Choroid plexus epithelial cell (primary cell): ENCODE data around the gene SLC26A3.

Source experiments
- DNase-seq: peaks from one replicate; pipeline ENCODE4 v3.0.0-alpha.2; 2010; ENCODE audit warnings: low read depth
- H3K4me3 ChIP-seq: 2 replicates; pipeline ENCODE4 v1.5.1; 2011; ENCODE audit warnings: low read depth, mild to moderate bottlenecking, control low read depth, low read length, moderate library complexity
- TF ChIP-seq, protein P1 (sequence below): conservative IDR thresholded peaks from 2 replicates; pipeline ENCODE4 v1.5.1; 2011; ENCODE audit warnings: low read depth, mild to moderate bottlenecking, control low read depth, inconsistent platforms, low read length, moderate library complexity

Gene SLC26A3

GRCh38 chr7:107792364-107792763 lies 10.7 kb downstream of the SLC26A3 start:
- no peak for DNase-seq
- no peak overlapping the region for H3K4me3 ChIP-seq
- TF ChIP-seq, protein P1, sequence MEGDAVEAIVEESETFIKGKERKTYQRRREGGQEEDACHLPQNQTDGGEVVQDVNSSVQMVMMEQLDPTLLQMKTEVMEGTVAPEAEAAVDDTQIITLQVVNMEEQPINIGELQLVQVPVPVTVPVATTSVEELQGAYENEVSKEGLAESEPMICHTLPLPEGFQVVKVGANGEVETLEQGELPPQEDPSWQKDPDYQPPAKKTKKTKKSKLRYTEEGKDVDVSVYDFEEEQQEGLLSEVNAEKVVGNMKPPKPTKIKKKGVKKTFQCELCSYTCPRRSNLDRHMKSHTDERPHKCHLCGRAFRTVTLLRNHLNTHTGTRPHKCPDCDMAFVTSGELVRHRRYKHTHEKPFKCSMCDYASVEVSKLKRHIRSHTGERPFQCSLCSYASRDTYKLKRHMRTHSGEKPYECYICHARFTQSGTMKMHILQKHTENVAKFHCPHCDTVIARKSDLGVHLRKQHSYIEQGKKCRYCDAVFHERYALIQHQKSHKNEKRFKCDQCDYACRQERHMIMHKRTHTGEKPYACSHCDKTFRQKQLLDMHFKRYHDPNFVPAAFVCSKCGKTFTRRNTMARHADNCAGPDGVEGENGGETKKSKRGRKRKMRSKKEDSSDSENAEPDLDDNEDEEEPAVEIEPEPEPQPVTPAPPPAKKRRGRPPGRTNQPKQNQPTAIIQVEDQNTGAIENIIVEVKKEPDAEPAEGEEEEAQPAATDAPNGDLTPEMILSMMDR, result no peak

DNA sequence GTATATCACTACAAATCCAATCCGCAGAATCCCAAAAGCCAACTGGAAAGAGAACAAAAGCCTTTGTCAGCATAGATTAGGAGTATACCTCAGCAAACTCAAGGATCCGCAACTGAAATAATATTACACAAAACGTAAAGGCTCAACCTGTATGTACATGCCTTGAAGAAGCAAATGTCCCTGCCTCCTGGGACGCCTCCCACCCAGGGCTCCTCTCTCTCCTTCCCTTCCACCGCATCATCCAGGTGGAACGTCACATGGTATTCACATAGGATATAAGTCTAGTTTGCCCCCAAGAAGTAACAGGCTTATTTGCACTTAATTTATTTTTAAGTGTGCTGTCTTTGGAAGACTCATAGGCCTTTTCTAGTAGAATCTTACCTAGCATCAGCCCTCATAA lies 13.4 kb downstream of the SLC26A3 start:
- TF ChIP-seq, protein P1, result no peak
- no peak overlapping the region for H3K4me3 ChIP-seq
- no peak for DNase-seq

GRCh38 chr7:107788662-107789061 lies 14.4 kb downstream of the SLC26A3 start:
- DNase-seq, result no peak
- H3K4me3 ChIP-seq, result no peak overlapping the region
- TF ChIP-seq, protein P1, result no peak

- H3K4me3 ChIP-seq, result no peak overlapping the region
- TF ChIP-seq, protein P1, result no peak
- DNase-seq, result no peak
These were observed 14.8 kb downstream of the SLC26A3 start for GRCh38 chr7:107788216-107788615.

DNA sequence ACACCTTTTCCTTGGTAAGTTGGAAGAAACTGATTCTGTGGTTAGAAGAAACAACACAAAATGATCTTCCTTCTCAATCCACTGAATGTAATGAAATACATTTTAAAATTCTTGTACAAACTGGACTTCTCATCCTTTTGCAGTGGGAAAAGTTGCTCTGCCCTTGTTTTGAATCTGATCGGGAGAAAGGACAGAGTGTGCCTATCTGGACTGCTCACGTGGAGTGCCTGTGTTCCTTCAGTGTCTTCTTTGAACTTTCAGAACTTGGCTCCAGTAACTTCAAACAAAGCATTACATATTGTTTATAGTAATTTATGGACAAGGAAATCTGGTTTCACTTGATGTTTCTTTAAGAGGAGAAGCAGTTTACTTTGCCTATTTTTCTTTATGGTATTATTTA lies 17.1 kb downstream of the SLC26A3 start:
- no peak overlapping the region for H3K4me3 ChIP-seq
- TF ChIP-seq, protein P1, result no peak
- DNase-seq, result peak; percentile 26

- no peak overlapping the region for H3K4me3 ChIP-seq
- DNase-seq, result no peak
- TF ChIP-seq, protein P1, result no peak
These were observed 17.9 kb downstream of the SLC26A3 start for GRCh38 chr7:107785170-107785569.

DNA sequence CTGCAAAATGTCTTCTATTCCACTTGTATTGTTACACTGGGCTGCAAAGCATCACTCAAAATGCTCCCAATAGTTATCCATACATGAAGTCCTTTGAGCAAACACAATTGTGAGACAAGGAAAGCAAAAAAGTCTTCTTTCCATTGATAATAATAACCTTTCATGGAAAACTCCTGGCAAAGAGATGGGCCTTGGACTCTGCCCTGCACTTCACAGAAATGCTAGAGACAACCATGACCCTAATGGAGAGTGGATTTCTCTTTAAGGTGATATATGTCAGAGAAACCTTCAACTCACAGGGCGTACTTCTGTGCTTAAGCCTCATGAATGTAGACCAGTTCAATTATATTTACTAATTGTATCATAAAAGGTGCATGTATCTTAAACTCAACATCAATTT lies 19.4 kb downstream of the SLC26A3 start:
- DNase-seq, result no peak
- TF ChIP-seq, protein P1, result no peak
- H3K4me3 ChIP-seq, result no peak overlapping the region
